ENCODE measurements around the gene RHOF. TPM values are rescaled to one million over a fixed set of nuclear protein-coding genes. Genes with fewer than 3 reads are reported as not detected.
"Not testable (repeated sequence)": the region's sequence is repeated elsewhere in the genome, so short reads cannot be mapped to it uniquely, and the experiment has no call there.

The RHOF gene
- total RNA-seq, 2 experiments from 2014 or later = 23.5 to 53.7 TPM

DNA sequence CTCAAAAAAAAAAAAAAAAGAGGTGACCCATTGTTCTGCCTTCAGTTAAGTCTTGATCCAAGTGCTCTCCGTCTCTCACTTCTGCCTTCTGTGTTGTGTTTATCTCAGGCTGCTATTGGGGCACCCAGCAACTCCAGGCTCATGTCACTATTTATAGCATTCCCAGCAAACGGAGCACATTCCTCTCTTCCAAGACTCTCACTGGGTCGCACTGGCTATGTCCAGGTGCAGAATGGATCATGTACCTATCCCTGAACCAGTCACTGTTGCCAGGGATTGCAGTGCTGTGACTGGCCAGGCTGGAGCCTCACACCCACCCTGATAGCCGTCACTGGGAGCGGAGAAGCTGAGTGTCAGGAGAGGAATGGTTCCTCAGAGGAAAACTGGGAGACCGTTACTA is 31.2 kb downstream of the RHOF start:
- Histone ChIP-seq H3K9me2 (ENCODE audit: insufficient read depth, low read length) (no peaks in the 10 kb centered on the region), H4K20me1 (ENCODE audit: insufficient read depth, low read length) (no peaks in the 10 kb centered on the region), H3K9me3 (ENCODE audit: low read length) (no peaks in the 10 kb centered on the region), H3K36me3 (ENCODE audit: insufficient read depth, low read length) (peaks cover 3% of the 10 kb centered on the region), H3K4me3 (ENCODE audit: low read depth, low read length, poor library complexity, severe bottlenecking) (no peak overlapping the region), H3K4me1 (ENCODE audit: insufficient read depth, low read length, poor library complexity, severe bottlenecking) (no peaks in the 10 kb centered on the region), H3K79me2 (ENCODE audit: insufficient read depth, low read depth, low read length) (no peaks in the 10 kb centered on the region), H3K4me2 (ENCODE audit: low read length) (no peak overlapping the region), H3K27ac (ENCODE audit: low read depth, low read length, poor library complexity, severe bottlenecking) (no peak overlapping the region), H2AFZ (ENCODE audit: low read length) (no peak overlapping the region)
- ChIA-PET CTCF (ENCODE audit: unreplicated experiment) (no interaction called here), POLR2A (no interaction called here)
- DNase-seq (ENCODE audit: low spot score) = no peak
- no peak for TF ChIP-seq EZH2phosphoT487 (IDR thresholded peaks at IDR 0.05; ENCODE audit: borderline replicate concordance, low read depth, low read length)
- TF ChIP-seq, protein P1, sequence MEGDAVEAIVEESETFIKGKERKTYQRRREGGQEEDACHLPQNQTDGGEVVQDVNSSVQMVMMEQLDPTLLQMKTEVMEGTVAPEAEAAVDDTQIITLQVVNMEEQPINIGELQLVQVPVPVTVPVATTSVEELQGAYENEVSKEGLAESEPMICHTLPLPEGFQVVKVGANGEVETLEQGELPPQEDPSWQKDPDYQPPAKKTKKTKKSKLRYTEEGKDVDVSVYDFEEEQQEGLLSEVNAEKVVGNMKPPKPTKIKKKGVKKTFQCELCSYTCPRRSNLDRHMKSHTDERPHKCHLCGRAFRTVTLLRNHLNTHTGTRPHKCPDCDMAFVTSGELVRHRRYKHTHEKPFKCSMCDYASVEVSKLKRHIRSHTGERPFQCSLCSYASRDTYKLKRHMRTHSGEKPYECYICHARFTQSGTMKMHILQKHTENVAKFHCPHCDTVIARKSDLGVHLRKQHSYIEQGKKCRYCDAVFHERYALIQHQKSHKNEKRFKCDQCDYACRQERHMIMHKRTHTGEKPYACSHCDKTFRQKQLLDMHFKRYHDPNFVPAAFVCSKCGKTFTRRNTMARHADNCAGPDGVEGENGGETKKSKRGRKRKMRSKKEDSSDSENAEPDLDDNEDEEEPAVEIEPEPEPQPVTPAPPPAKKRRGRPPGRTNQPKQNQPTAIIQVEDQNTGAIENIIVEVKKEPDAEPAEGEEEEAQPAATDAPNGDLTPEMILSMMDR (conservative IDR thresholded peaks at IDR 0.05; ENCODE audit: low read length) = no peak
- BruUV-seq (replicated peaks) = no TSS peak
- intact Hi-C loops (cut with micrococcal nuclease; ENCODE audit: unreplicated experiment) = no loop called here

DNA sequence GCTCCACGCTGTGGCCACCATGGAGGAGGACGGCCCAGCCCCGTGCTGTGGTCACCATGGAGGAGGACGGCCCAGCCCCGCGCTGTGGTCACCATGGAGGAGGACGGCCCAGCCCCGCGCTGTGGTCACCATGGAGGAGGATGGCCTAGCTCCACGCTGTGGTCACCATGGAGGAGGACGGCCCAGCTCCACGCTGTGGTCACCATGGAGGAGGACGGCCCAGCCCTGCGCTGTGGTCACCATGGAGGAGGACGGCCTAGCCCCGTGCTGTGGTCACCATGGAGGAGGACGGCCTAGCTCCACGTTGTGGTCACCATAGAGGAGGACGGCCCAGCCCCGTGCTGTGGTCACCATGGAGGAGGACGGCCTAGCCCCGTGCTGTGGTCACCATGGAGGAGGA is 35.0 kb downstream of the RHOF start:
- H3K9me3 ChIP-seq (ENCODE audit: low read length); H3K9me2 ChIP-seq (ENCODE audit: insufficient read depth, low read length); H3K4me3 ChIP-seq (ENCODE audit: low read depth, low read length, poor library complexity, severe bottlenecking); intact Hi-C loops (cut with micrococcal nuclease; ENCODE audit: unreplicated experiment); CTCF ChIA-PET (ENCODE audit: unreplicated experiment); H3K36me3 ChIP-seq (ENCODE audit: insufficient read depth, low read length); H3K79me2 ChIP-seq (ENCODE audit: insufficient read depth, low read depth, low read length); DNase-seq (ENCODE audit: low spot score); H4K20me1 ChIP-seq (ENCODE audit: insufficient read depth, low read length); H3K27ac ChIP-seq (ENCODE audit: low read depth, low read length, poor library complexity, severe bottlenecking); H3K4me2 ChIP-seq (ENCODE audit: low read length); H2AFZ ChIP-seq (ENCODE audit: low read length); POLR2A ChIA-PET; H3K4me1 ChIP-seq (ENCODE audit: insufficient read depth, low read length, poor library complexity, severe bottlenecking); BruUV-seq (replicated peaks): not testable (repeated sequence)

DNA sequence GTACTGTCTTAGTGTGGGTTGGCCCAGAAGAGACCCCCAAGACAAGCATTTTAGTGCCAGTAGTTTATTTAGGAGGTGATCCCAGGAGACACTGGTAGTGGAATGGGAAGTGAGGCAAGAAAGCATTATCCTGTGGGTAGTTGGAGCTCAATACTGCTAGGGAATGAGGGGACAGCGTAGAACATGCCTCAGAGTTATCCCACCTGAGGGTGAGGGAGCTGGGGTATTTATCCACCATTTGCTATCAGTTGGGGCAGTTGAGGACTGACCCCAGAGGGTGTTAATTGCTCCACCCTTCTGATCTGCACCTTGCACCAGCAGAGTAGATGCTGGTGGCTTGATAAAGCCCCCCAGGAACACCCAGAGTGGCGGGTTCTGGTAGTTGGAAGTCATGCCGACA is 37.9 kb downstream of the RHOF start:
- Histone ChIP-seq H3K4me3 (ENCODE audit: low read depth, low read length, poor library complexity, severe bottlenecking) (no peak overlapping the region), H3K9me2 (ENCODE audit: insufficient read depth, low read length) (no peaks in the 10 kb centered on the region), H3K36me3 (ENCODE audit: insufficient read depth, low read length) (peaks cover 13% of the 10 kb centered on the region), H3K79me2 (ENCODE audit: insufficient read depth, low read depth, low read length) (no peaks in the 10 kb centered on the region), H2AFZ (ENCODE audit: low read length) (no peak overlapping the region), H3K9me3 (ENCODE audit: low read length) (no peaks in the 10 kb centered on the region), H3K4me2 (ENCODE audit: low read length) (no peak overlapping the region), H4K20me1 (ENCODE audit: insufficient read depth, low read length) (no peaks in the 10 kb centered on the region), H3K4me1 (ENCODE audit: insufficient read depth, low read length, poor library complexity, severe bottlenecking) (no peaks in the 10 kb centered on the region), H3K27ac (ENCODE audit: low read depth, low read length, poor library complexity, severe bottlenecking) (no peak overlapping the region)
- no peak for TF ChIP-seq EZH2phosphoT487 (IDR thresholded peaks at IDR 0.05; ENCODE audit: borderline replicate concordance, low read depth, low read length)
- TF ChIP-seq, protein P1 (conservative IDR thresholded peaks at IDR 0.05; ENCODE audit: low read length) = no peak
- intact Hi-C loops (cut with micrococcal nuclease; ENCODE audit: unreplicated experiment) = no loop called here
- TSS peak; percentile 46 for BruUV-seq (replicated peaks)
- POLR2A ChIA-PET = no interaction called here
- no peak for DNase-seq (ENCODE audit: low spot score)
- CTCF ChIA-PET (ENCODE audit: unreplicated experiment) = interaction anchor here (0.7 kb wide), 1 partner anchor 42 kb away, joined by 7 read pairs; no protein-coding TSS in a partner anchor
